Upper lobe of left lung (tissue), 6 donors: ENCODE results near the gene AKAP6. TPM values are rescaled to one million over a fixed set of nuclear protein-coding genes. Genes with fewer than 3 reads are reported as not detected.

ENCODE experiments used
- ATAC-seq, 2 donors: fragments of 200-7000 bp; cut with Tn5 transposase; one replicate each; pipeline ENCODE4 v1.9.1; 2022; ENCODE audit warnings: mild to moderate bottlenecking in 2 of 2, moderate library complexity in 2 of 2; ENCODE audit not compliant: low FRiP score in 2 of 2
- DNase-seq, 2 donors: peaks; one replicate each; pipeline ENCODE4 v3.0.0-alpha.2; 2019 to 2020
- H3K27ac ChIP-seq, 4 donors: fragments of 200-600 bp; sonication (generic); one replicate each; pipeline ENCODE4 v1.5.1; 2016 to 2019
- H3K27me3 ChIP-seq, 4 donors: fragments of 200-600 bp; sonication (generic); one replicate each; pipeline ENCODE4 v1.5.1; 2017 to 2019
- H3K36me3 ChIP-seq, 4 donors: fragments of 200-600 bp; sonication (generic); one replicate each; pipeline ENCODE4 v1.5.1; 2016 to 2019
- H3K4me1 ChIP-seq, 4 donors: fragments of 200-600 bp; sonication (generic); one replicate each; pipeline ENCODE4 v1.5.1; 2018 to 2019
- H3K4me3 ChIP-seq, 4 donors: fragments of 200-600 bp; sonication (generic); one replicate each; pipeline ENCODE4 v1.5.1; 2017 to 2019; ENCODE audit warnings: mild to moderate bottlenecking in 2 of 4, moderate library complexity in 1 of 4
- H3K9me3 ChIP-seq, 4 donors: fragments of 200-600 bp; sonication (generic); one replicate each; pipeline ENCODE4 v1.5.1; 2018 to 2019
- EP300 ChIP-seq, 4 donors: sonication (generic); formaldehyde crosslinking; IDR thresholded peaks; one replicate each; pipeline ENCODE4 v1.5.1; 2017; ENCODE audit warnings: antibody characterized with exemption in 4 of 4, control low read depth in 2 of 4
- POLR2A ChIP-seq, 4 donors: fragments of 450-650 bp; IDR thresholded peaks; one replicate each; pipeline ENCODE4 v1.5.1; 2016 to 2017; ENCODE audit warnings: antibody characterized with exemption in 4 of 4, mild to moderate bottlenecking in 2 of 4
- POLR2AphosphoS5 ChIP-seq, 2 donors: sonication (generic); formaldehyde crosslinking; IDR thresholded peaks; one replicate each; pipeline ENCODE4 v1.5.1; 2017; ENCODE audit warnings: antibody characterized with exemption in 2 of 2
- WGBS, 2 donors: methylation state at CpG; one replicate each; pipeline ENCODE4 v1.1.5; 2017 to 2018; 5-methylcytosine and 5-hydroxymethylcytosine counted together
- total RNA-seq, 6 donors: library from RNA; depleted of rRNA in 4 of 6; stranded (reverse); fragments of >200 nt in 4 of 6; gene quantifications; one replicate each; pipeline versions ENCODE4 v1.1.0 to v1.2.1, GENCODE V29; 2016 to 2021
- TF ChIP-seq, protein P1 (sequence below), 6 experiments: fragments of 450-650 bp in 4 of 6; fragments of 200-600 bp in 2 of 6; sonication (generic) in 2 of 6; IDR thresholded peaks; one replicate each; pipeline ENCODE4 v1.5.1; 2016 to 2019; ENCODE audit warnings: antibody characterized with exemption in 6 of 6
- donor health status: DM: no; HTN: no; CAD: no; lungs with moderate emphysema.
- donor health status: DM: no; HTN: yes; CAD: no; lungs with severe emphysema.

Gene AKAP6
- total RNA-seq, 6 donors from 2014 or later: 6.2 to 27.7 (median 10.7) TPM

DNA sequence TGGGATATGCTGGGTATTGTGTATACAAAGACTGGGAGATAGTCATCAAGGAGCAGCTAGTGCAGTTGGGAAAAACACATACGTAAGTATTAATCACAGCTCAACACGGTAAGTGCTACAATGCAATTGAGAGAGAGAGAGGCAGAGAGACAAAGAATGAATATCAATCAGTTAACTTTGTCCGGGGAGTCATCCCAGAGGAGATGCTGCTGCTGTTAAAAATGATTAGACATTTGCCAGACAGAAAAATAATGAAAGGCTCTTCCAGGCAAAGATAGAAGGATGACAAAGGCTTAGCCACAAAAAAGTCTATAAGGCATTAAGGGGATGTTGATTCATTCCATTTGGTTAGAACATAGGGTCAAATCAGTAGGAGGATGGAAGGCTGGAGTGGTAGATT is 45.1 kb downstream of the AKAP6 start:
- Histone ChIP-seq H3K27me3 (no peaks in the 10 kb centered on the region), H3K4me3 (no peak overlapping the region), H3K4me1 (no peaks in the 10 kb centered on the region), H3K27ac (no peak overlapping the region), H3K9me3 (no peaks in the 10 kb centered on the region), H3K36me3 (no peaks in the 10 kb centered on the region)
- ATAC-seq (no peak), DNase-seq (no peak)
- TF ChIP-seq EP300 (IDR thresholded peaks at IDR 0.05): no peak
- no peak for TF ChIP-seq POLR2A (IDR thresholded peaks at IDR 0.05)
- TF ChIP-seq, protein P1, sequence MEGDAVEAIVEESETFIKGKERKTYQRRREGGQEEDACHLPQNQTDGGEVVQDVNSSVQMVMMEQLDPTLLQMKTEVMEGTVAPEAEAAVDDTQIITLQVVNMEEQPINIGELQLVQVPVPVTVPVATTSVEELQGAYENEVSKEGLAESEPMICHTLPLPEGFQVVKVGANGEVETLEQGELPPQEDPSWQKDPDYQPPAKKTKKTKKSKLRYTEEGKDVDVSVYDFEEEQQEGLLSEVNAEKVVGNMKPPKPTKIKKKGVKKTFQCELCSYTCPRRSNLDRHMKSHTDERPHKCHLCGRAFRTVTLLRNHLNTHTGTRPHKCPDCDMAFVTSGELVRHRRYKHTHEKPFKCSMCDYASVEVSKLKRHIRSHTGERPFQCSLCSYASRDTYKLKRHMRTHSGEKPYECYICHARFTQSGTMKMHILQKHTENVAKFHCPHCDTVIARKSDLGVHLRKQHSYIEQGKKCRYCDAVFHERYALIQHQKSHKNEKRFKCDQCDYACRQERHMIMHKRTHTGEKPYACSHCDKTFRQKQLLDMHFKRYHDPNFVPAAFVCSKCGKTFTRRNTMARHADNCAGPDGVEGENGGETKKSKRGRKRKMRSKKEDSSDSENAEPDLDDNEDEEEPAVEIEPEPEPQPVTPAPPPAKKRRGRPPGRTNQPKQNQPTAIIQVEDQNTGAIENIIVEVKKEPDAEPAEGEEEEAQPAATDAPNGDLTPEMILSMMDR (IDR thresholded peaks at IDR 0.05): no peak
- no peak for TF ChIP-seq POLR2AphosphoS5 (IDR thresholded peaks at IDR 0.05)
- WGBS, 2 donors: 86 to 89% methylated on average over 3 of the region's 3 CpGs

DNA sequence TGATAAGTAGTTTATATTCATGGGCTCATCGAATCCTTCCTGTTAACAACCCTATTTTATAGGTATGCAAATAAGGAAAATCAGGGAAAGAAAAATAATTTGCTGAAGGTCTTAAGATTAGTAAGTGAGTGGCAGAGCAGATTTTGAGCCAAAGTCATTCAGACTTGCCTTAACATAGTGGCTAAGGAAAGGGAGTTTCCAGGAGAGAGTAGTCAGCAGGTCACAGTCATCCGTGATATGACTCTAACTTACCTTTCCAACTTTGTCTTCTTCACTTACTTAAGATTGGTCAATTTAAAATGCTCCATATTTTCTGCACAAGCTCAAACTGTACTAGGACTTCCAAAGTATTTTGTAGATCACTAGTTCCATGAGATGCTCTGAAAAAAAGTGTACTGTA is 46.6 kb downstream of the AKAP6 start:
- Histone ChIP-seq H3K36me3 (no peaks in the 10 kb centered on the region), H3K27ac (no peak overlapping the region), H3K4me1 (no peaks in the 10 kb centered on the region), H3K27me3 (no peaks in the 10 kb centered on the region), H3K9me3 (no peaks in the 10 kb centered on the region), H3K4me3 (no peak overlapping the region)
- ATAC-seq (no peak), DNase-seq (no peak)
- 77 to 82% methylated on average over 2 of the region's 2 CpGs for WGBS, 2 donors
- TF ChIP-seq EP300 (IDR thresholded peaks at IDR 0.05) (no peak), POLR2AphosphoS5 (IDR thresholded peaks at IDR 0.05) (no peak), POLR2A (IDR thresholded peaks at IDR 0.05) (no peak)
- TF ChIP-seq, protein P1 (IDR thresholded peaks at IDR 0.05): no peak

DNA sequence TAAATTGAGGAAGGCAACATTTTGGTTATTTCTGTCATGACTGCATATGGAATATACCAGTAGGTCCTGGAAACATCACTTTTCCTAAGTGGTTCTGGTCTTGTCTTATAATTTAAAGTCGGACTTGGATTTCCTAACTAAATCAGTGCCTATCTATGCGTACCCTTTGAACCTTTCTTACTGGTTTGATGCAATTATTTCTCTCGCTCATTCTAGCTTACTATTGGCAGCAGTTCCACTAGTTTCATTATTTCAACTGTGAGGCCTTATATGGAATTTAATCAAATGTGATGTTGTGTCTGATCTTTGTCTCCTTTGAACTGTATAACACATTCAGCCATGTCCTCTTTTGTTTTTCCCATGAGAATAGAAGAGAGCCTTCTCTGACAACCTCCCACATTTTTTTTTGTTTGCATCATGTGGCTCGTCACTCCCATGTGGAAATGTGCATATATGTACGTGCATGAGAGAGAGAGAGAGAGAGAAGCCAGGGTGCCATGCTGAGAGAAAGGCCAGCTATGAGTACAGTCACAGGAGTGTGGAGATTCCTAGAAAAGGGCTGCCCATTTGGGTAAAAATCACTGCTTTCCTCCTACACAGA is 48.0 kb downstream of the AKAP6 start:
- Histone ChIP-seq H3K27me3 (no peaks in the 10 kb centered on the region), H3K4me1 (no peaks in the 10 kb centered on the region), H3K4me3 (no peak overlapping the region), H3K36me3 (no peaks in the 10 kb centered on the region), H3K9me3 (no peaks in the 10 kb centered on the region), H3K27ac (no peak overlapping the region)
- ATAC-seq (no peak), DNase-seq (no peak)
- WGBS, 2 donors: 83 to 87% methylated on average over 5 of the region's 5 CpGs
- TF ChIP-seq POLR2A (IDR thresholded peaks at IDR 0.05) (no peak), POLR2AphosphoS5 (IDR thresholded peaks at IDR 0.05) (no peak)
- TF ChIP-seq, protein P1 (IDR thresholded peaks at IDR 0.05): no peak

DNA sequence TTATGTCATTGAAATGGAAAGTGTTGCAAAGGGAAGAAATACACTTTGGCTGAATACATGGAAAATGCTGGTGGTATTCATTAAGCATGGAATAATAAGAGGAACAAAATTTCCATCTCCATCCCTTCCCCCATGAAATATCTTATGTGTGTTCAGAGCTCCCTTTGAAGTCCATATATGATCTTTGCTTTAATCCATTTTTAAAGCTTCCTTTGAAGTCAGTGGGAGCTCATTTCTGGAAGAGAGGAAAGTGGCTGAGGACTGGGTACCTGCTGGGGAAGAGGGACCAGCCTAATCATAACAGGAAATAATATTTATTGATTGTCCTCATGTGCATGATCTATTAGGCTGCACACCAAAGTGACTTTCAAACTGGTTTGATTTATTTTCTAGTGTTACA is 49.2 kb downstream of the AKAP6 start:
- no peaks in the 10 kb centered on the region for H3K9me3 ChIP-seq
- ATAC-seq (no peak), DNase-seq (no peak)
- H3K27ac ChIP-seq: no peak overlapping the region
- TF ChIP-seq, protein P1 (IDR thresholded peaks at IDR 0.05): no peak
- TF ChIP-seq POLR2AphosphoS5 (IDR thresholded peaks at IDR 0.05): no peak
- TF ChIP-seq EP300 (IDR thresholded peaks at IDR 0.05): no peak
- TF ChIP-seq POLR2A (IDR thresholded peaks at IDR 0.05): no peak
- no peaks in the 10 kb centered on the region for H3K4me1 ChIP-seq
- no peaks in the 10 kb centered on the region for H3K36me3 ChIP-seq
- no peak overlapping the region for H3K4me3 ChIP-seq
- no peaks in the 10 kb centered on the region for H3K27me3 ChIP-seq

DNA sequence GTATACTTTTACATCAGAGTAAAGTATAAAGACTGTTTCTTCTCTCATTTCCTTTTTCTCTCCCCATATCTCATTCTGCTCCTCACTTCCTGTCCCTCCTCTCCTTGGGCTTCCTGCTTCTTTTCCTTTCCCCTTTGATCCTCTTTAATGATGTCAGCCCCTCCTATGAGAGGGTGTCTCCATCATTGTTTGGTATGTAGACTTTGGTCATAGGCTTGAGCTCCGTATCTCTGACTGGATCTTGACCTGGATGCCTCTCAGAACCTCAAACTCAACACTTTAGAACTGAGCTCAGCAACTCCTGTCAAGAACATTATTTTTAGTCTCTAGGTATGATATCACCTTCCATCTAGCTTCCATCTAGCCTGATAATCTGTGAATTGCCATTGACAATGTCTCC is 50.3 kb downstream of the AKAP6 start:
- WGBS, 2 donors: 77 to 82% methylated on average over 1 of the region's 1 CpG
- no peaks in the 10 kb centered on the region for H3K4me1 ChIP-seq
- no peak overlapping the region for H3K4me3 ChIP-seq
- H3K36me3 ChIP-seq: no peaks in the 10 kb centered on the region
- no peaks in the 10 kb centered on the region for H3K9me3 ChIP-seq
- TF ChIP-seq POLR2A (IDR thresholded peaks at IDR 0.05) (no peak), POLR2AphosphoS5 (IDR thresholded peaks at IDR 0.05) (no peak), EP300 (IDR thresholded peaks at IDR 0.05) (no peak)
- TF ChIP-seq, protein P1 (IDR thresholded peaks at IDR 0.05): no peak
- H3K27ac ChIP-seq: no peak overlapping the region
- ATAC-seq (no peak), DNase-seq (no peak)
- H3K27me3 ChIP-seq: no peaks in the 10 kb centered on the region
